H1 (cell line): ENCODE measurements around the gene INPP5A. TPM values are rescaled to one million over a fixed set of nuclear protein-coding genes. Genes with fewer than 3 reads are reported as not detected.

Source experiments
- JUN ChIP-seq: IDR thresholded peaks from 2 replicates; pipeline ENCODE4 v1.6.1; 2011; ENCODE audit warnings: low read depth, mild to moderate bottlenecking, improper control_type of control experiment, low read length
- KDM1A ChIP-seq: fragments of 200-600, 300-600 bp; sonication (generic); IDR thresholded peaks from 2 replicates; pipeline ENCODE4 v1.7.1; 2016; ENCODE audit warnings: mild to moderate bottlenecking, low read length, borderline replicate concordance
- SP1 ChIP-seq: IDR thresholded peaks from 2 replicates; pipeline ENCODE4 v1.6.1; 2011; ENCODE audit warnings: low read depth, low read length
- polyA plus RNA-seq, 7 experiments: library from polyadenylated mRNA; depleted of rRNA in 3 of 7; stranded (reverse) in 5 of 7; unstranded in 2 of 7; fragments of >200 nt in 5 of 7; fragments of 200-250 nt in 2 of 7; gene quantifications; 1 replicate in 5 of 7; 2 replicates in 1 of 7; 4 replicates in 1 of 7; pipeline versions ENCODE4 v1.2.1 to v1.2.3, GENCODE V29; 2011 to 2013; ENCODE audit warnings: missing spikeins in 2 of 7, mixed read lengths in 2 of 7
- total RNA-seq: library from RNA; stranded (reverse); fragmentation: NEBNext Ultra II Directional; extraction: Animal tissue kit (Norgen Biotek cat#: 25700); gene quantifications from 2 replicates; pipeline ENCODE4 v1.2.1, GENCODE V29; 2021
- TF ChIP-seq, protein P1 (sequence below): IDR thresholded peaks from 2 replicates; pipeline ENCODE4 v1.6.1; 2011; ENCODE audit warnings: low read depth, mild to moderate bottlenecking, low read length; ENCODE audit not compliant: insufficient read depth

INPP5A gene
- total and polyA plus RNA-seq, 2 of the 8 experiments (the other 6 are each of a cell fraction or from before 2014, with no cell fraction given) = 19.7 to 27.5 TPM

- TF ChIP-seq, protein P1, sequence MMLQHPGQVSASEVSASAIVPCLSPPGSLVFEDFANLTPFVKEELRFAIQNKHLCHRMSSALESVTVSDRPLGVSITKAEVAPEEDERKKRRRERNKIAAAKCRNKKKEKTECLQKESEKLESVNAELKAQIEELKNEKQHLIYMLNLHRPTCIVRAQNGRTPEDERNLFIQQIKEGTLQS = no peak
- TF ChIP-seq KDM1A = no peak
- TF ChIP-seq JUN = no peak
- TF ChIP-seq SP1 = no peak
These were observed 198.4 kb downstream of the INPP5A start (continued) for GRCh38 chr10:132735923-132736391.
